ENCODE results near the gene INTS3.

DNA sequence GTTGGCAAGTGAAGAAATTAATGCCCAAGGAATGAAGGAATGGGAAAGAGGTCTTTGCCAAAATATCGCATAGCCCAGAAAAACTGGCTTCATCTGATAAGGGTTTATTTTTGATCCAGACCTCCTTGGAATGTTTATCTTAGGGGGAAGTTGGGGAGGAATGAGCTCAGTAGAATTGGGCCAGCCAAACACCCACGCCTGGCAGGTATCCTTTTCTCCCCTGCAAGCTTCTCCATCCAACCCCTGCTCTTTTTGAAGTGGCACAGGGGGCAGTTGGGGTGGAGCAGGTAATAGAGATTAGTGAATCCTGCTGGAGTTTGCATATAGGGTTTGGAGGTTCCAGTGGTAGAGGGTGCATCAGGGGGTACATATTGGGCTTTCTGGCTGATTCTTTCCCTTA is 21.1 kb downstream of the INTS3 start:
- TF ChIP-seq, protein P1, sequence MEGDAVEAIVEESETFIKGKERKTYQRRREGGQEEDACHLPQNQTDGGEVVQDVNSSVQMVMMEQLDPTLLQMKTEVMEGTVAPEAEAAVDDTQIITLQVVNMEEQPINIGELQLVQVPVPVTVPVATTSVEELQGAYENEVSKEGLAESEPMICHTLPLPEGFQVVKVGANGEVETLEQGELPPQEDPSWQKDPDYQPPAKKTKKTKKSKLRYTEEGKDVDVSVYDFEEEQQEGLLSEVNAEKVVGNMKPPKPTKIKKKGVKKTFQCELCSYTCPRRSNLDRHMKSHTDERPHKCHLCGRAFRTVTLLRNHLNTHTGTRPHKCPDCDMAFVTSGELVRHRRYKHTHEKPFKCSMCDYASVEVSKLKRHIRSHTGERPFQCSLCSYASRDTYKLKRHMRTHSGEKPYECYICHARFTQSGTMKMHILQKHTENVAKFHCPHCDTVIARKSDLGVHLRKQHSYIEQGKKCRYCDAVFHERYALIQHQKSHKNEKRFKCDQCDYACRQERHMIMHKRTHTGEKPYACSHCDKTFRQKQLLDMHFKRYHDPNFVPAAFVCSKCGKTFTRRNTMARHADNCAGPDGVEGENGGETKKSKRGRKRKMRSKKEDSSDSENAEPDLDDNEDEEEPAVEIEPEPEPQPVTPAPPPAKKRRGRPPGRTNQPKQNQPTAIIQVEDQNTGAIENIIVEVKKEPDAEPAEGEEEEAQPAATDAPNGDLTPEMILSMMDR (IDR thresholded peaks at IDR 0.05) = no peak
- no peak for TF ChIP-seq ZFX (IDR thresholded peaks at IDR 0.05; ENCODE audit: borderline replicate concordance)

All from 22Rv1 (cell line).